GM19239 (cell line): ENCODE data around the gene CCDC181.

ENCODE experiments used
- DNase-seq: peaks from one replicate; pipeline ENCODE4 v3.0.0; 2011; ENCODE audit warnings: low spot score; ENCODE audit not compliant: insufficient read length
- FAIRE-seq: peaks from 2 replicates; lab custom pipeline; 2011; peaks lifted over from hg19 to GRCh38; lab: Jason Lieb, UNC

The CCDC181 gene

GRCh38 chr1:169427081-169427641 lies at the start of gene CCDC181:
Gene CCDC181 (minus strand): TSS chr1:169427474. CDS start chr1:169424927, 2,547 bp downstream.
- peak; percentile 5 for DNase-seq
- FAIRE-seq, result peak; percentile 68

- FAIRE-seq (no peak), DNase-seq (no peak)
These were observed 48.6 kb upstream of the CCDC181 start for GRCh38 chr1:169475806-169476387.

- no peak for DNase-seq
- no peak for FAIRE-seq
These were observed 47.2 kb upstream of the CCDC181 start for GRCh38 chr1:169474302-169474995.

DNA sequence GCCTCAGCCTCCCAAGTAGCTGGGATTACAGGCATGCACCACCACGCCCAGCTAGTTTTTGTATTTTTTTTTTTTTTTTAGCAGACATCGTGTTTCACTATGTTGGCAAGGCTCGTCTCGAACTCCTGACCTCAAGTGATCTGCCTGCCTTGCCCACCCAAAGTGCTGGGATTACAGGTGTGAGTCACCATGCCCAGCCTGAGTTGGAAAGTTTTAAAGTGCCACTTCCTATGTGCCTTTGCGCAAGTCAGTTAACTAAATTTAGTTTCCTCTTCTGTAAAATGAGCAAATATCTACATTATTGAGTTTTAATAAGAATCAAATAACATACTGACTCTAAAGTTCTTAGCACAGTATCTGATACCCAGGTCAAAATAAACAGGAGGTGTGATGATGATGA lies 46.1 kb upstream of the CCDC181 start:
- FAIRE-seq, result no peak
- no peak for DNase-seq

DNA sequence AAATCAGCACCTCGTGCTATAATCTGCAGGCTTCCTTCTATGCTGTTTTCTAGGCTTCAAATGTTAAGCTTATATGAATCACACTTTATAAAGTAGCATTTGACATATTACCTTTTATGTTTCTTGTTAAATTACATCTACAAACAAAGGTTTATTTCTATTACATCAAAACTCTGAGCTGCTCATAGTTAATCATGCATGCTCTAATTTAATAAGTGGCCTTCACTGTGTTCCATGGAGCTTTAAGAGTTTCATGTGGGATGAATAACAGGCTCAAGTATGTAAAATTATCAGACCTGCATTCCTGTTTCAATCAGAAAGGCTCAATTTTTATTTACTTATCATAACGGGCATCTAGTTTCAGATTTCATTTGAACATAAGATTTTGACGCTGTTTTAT lies 45.5 kb upstream of the CCDC181 start:
- FAIRE-seq (no peak), DNase-seq (no peak)

GRCh38 chr1:169468982-169469381 lies 41.7 kb upstream of the CCDC181 start:
- FAIRE-seq (no peak), DNase-seq (no peak)

DNA sequence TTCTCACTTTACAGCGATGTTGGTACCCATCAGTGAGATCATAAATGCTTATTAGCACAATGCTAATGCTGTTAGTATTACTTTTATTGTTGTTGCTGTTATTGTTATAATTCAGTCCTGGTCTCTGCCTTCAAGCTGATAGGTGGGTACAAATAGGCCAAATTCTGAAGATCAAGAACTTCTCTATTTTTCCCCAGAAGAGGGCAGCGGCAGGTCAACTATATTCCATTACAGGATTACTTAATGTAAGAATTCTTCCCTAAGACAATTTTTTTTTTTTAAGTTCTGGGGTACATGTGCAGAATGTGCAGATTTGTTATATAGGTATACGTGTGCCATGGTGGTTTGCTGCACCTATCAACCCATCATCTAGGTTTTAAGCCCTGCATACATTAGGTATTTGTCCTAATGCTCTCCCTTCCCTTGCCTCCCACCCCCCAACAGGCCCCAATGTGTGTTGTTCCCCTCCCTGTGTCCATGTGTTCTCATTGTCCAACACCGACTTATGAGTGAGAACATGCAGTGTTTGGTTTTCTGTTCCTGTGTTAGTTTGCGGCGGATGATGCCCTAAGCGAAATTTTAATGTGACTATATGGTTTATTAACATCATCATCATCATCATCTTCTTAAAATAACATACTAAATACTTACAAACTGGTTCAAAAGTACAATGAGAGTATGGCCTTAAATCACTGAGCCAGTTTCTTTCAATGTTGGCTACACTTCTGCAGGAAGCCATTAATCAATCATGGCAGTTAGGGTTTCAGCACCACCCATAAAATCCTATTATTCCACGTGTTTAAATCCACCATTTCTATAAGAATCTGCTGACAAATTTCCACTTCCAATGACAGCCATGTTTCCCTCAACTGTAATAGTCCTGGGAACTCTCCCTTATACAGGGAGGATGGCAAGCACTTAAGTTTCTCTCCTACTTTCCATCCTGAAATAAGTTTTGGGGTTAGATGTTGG lies 39.3 kb upstream of the CCDC181 start:
- DNase-seq (no peak), FAIRE-seq (peak; percentile 49)

GRCh38 chr1:169465281-169465680 lies 38.0 kb upstream of the CCDC181 start:
- no peak for DNase-seq

DNA sequence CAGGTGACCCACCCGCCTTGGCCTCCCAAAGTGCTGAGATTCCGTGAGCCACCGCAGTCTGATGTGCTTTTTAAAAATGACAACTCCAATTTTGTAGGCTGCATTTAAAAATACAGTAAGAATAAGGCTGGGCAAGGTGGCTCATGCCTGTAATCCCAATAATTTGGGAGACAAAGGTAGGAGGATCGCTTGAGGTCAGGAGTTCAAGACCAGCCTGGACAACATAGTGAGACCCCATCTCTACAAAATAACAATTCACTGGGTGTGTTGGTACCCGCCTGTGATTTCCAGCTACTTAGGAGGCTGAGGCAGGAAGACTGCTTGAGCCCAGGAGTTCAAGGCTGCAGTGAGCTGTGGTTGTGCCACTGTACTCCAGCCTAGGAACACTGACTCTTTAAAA lies 35.1 kb upstream of the CCDC181 start:
- FAIRE-seq (no peak), DNase-seq (no peak)

More at GRCh38 chr1:169465281-169465680, 38.0 kb upstream of the CCDC181 start:
- no peak for FAIRE-seq

DNA sequence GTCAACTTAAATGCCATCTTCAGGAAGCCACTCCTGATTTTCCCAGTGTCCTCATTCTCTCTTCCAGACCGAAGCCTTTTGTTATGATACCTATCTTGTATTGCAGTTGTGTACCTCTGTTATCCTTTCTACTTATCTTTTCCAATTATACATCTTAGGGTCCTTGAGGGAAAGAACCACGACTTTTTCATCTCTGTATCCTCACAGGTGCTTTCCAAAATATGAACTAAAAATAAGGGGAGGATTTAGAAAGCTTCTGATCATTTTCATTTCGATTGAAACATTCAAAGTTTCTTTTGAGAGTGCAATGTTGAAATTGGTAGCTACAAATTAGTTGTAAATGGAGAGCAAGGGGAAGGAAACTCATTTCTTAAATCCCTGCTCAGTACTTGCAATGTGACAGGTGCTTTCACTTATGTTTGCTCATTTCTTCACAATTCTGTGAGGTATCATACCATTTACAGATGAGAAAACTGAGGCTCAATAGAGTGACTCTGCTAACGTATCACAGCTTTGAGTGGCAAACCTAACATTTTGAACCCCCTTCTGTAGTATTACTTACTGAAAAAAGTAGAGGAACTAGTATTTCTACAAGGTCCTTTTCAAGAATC lies 34.2 kb upstream of the CCDC181 start:
- DNase-seq (no peak), FAIRE-seq (no peak)

- DNase-seq (no peak), FAIRE-seq (no peak)
These were observed 33.0 kb upstream of the CCDC181 start for GRCh38 chr1:169460191-169460833.

- DNase-seq (no peak), FAIRE-seq (no peak)
These were observed 30.2 kb upstream of the CCDC181 start for GRCh38 chr1:169457443-169457842.

GRCh38 chr1:169456029-169456428 lies 28.8 kb upstream of the CCDC181 start:
- DNase-seq (no peak), FAIRE-seq (no peak)

DNA sequence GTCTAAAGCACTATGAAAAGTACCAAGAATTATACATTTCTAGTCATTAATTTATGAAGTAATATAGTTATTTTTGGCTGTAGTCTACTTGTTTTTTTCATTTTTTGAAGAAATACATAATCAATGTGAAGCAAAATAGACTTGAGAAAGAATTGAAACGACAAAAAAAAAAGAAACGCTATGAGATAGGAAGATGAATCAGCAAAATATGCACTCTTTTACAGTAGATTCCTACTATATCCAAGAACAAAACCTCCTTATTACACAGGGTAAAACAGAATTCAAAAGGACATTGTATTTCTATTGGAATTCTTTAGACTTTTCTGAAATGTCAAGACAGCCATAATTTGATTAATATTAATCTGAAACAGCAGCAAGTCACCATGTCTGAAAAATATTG lies 25.6 kb upstream of the CCDC181 start:
- no peak for FAIRE-seq
- DNase-seq, result no peak

GRCh38 chr1:169451218-169451824 lies 24.0 kb upstream of the CCDC181 start:
- FAIRE-seq (no peak), DNase-seq (no peak)

DNA sequence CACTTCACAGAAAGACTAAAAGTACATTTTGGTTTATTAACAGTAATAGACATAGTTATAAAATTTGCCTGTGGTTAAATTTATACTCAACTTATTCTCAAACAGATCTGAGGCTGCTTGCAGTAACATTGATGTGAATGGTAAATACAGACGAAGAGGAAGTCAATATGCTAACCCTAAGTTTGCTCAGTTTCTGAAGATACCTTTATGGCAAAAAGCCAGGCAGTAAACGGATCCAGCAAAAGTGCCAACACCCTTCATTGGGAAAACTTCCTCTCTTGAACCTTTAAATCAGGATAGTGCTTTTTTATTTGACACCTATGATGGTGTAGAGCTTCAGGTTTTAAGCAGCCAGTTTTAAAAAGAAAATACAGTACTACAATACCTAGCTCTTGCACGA lies 16.6 kb upstream of the CCDC181 start:
- no peak for FAIRE-seq

GRCh38 chr1:169426174-169426705 lies 1.0 kb downstream of the CCDC181 start:
- peak; percentile 8 for FAIRE-seq
- no peak for DNase-seq

More for the DNA sequence above, 16.6 kb upstream of the CCDC181 start:
- no peak for DNase-seq

DNA sequence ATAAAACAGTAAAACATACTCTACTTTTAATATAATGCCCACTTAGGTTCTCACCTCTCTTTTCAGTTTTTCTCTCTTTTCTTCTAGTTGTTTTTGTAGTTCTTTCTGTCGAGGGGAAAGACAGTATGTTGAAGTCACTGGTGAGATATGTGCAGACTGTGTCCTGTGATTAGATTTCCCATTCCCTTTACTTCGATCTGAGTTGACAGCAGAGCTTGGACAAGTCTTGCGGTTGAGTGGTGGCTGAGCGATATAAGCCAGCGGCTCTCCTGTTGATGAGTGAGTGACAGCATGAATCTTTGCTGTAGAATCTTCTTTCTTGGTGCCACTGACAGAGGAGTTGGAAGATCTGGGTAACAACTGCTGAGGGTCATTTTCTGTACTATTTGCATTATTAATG lies 6.0 kb downstream of the CCDC181 start:
- DNase-seq (no peak), FAIRE-seq (no peak)

DNA sequence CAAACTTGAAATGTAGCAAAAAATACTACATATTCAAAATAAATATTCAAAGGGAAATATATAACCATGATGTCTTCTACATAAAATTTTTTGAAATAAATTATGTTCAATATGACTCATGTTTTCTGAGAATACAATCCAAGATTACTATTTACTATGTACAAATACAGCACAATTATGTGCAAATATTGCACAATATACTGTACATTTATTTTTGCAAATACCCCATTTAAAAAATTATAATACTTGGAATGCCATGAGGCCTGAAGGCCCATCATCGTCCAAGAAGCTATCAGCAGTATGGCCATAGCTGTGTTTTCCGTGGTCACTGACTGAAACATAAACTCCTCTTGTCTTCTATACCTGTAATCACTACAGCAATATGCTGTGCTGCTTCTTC lies 12.3 kb downstream of the CCDC181 start:
- no peak for FAIRE-seq
- no peak for DNase-seq
